Lower lobe of right lung (tissue), 2 donors: Measurements from ENCODE around the gene SNAI1. TPM values are rescaled to one million over a fixed set of nuclear protein-coding genes. Genes with fewer than 3 reads are reported as not detected.

ENCODE experiments used
- ATAC-seq, 2 donors: fragments of 200-7000 bp; cut with Tn5 transposase; one replicate each; pipeline ENCODE4 v1.9.1; 2020 to 2022; ENCODE audit warnings: mild to moderate bottlenecking in 2 of 2, moderate library complexity in 2 of 2
- DNase-seq: peaks from one replicate; pipeline ENCODE4 v3.0.0-alpha.2; 2020
- H3K27ac ChIP-seq: fragments of 200-600 bp; one replicate; pipeline ENCODE4 v1.8.0; 2022
- H3K27me3 ChIP-seq: fragments of 200-600 bp; one replicate; pipeline ENCODE4 v1.8.0; 2022; ENCODE audit warnings: low read depth
- H3K36me3 ChIP-seq: fragments of 200-600 bp; one replicate; pipeline ENCODE4 v1.8.0; 2022; ENCODE audit warnings: mild to moderate bottlenecking
- H3K4me1 ChIP-seq: fragments of 200-600 bp; one replicate; pipeline ENCODE4 v1.8.0; 2022
- H3K4me3 ChIP-seq: fragments of 200-600 bp; one replicate; pipeline ENCODE4 v1.8.0; 2022; ENCODE audit warnings: mild to moderate bottlenecking
- H3K9me3 ChIP-seq: fragments of 200-600 bp; one replicate; pipeline ENCODE4 v1.8.0; 2022
- intact Hi-C: fragments of 100-400 bp; cut with DNase I; formaldehyde crosslinking; loops from one replicate; pipeline ENCODE4 v1.11.0; 2022
- total RNA-seq: library from RNA; stranded (reverse); fragmentation: NEBNext Ultra II Directional; extraction: Animal tissue kit (Norgen Biotek cat#: 25700); gene quantifications from one replicate; pipeline ENCODE4 v1.2.1, GENCODE V29; 2021
- TF ChIP-seq, protein P1 (sequence below): fragments of 200-600 bp; IDR thresholded peaks from one replicate; pipeline ENCODE4 v1.8.0; 2022; ENCODE audit warnings: antibody characterized with exemption, mild to moderate bottlenecking
- donor health status: DM: no; HTN: yes; CAD: no; lungs with severe emphysema.

The SNAI1 gene
- total RNA-seq, 1 donor from 2014 or later: 1.9 TPM

DNA sequence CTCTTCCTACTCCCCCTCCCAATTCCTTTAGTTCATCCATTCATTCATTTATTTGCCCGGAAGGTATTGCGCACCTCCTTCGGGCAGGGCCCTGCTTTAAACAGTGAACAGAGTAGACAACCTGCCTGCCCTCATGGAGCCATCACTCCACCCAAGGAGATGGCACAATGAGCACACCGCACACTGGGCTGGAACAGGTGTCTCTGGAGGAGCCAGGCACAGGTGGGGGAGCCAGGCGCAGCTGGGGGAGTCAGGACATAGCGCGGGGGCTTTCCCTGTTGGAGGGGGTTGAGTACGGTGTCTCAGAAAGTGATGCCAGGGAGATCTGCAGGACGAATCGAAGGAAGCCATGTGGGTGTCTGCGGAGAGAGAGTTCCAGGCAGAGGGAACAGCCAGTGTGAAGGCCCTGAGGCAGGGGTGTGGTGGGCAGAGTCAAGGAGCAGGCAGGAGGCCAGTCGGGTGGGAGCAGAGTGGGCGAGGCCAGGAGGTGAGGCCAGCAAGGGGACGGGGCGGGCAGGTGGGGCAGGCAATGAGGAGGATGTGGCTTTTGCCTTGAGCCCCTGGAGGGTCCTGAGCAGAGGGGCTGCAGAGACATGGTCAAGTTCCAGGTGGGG is 46.4 kb downstream of the SNAI1 start:
- Histone ChIP-seq H3K27me3 (no peaks in the 10 kb centered on the region), H3K4me1 (peaks cover 21% of the 10 kb centered on the region), H3K4me3 (no peak overlapping the region), H3K36me3 (no peaks in the 10 kb centered on the region), H3K27ac (no peak overlapping the region), H3K9me3 (no peaks in the 10 kb centered on the region)
- intact Hi-C loops: no loop called here
- ATAC-seq: peak in 1 of 2 donors; percentile 6
- TF ChIP-seq, protein P1, sequence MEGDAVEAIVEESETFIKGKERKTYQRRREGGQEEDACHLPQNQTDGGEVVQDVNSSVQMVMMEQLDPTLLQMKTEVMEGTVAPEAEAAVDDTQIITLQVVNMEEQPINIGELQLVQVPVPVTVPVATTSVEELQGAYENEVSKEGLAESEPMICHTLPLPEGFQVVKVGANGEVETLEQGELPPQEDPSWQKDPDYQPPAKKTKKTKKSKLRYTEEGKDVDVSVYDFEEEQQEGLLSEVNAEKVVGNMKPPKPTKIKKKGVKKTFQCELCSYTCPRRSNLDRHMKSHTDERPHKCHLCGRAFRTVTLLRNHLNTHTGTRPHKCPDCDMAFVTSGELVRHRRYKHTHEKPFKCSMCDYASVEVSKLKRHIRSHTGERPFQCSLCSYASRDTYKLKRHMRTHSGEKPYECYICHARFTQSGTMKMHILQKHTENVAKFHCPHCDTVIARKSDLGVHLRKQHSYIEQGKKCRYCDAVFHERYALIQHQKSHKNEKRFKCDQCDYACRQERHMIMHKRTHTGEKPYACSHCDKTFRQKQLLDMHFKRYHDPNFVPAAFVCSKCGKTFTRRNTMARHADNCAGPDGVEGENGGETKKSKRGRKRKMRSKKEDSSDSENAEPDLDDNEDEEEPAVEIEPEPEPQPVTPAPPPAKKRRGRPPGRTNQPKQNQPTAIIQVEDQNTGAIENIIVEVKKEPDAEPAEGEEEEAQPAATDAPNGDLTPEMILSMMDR: no peak
- no peak for DNase-seq

DNA sequence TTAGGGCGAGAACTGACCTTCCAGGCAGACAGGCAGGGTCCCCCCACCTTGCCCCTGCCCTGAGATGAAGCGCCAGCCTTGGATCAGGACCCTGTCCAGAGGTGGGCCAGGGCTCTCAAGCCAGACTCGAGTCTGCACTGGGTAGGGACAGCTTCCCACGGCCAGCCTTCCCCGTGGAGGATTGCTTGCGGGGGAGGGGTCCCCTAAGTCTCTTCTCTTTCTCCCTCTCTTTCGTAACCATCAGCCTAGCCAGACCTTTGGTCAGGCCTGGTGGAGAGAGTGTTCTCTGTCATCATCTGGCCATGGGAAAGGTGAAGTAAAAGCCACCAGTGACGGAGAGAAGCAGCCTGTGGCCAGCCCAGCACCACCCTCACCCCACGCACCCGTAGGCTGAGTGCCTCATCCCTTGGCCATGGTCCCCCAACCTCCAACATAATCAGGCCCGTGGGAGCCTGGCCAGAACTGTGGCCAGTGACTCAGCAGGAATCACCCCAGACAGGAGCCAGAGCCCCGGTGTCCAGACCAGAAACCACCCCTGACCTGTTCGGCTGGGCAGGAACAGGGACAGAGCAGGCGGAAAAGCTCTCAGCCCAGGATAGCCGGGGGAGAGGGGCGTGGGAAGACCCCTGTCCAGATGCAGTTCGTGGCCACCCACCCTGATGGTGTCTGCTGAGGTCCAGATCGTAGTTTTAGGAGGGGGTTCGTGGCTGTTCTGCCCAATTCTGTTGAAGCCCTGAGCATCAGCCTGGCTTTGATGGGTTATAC is 47.1 kb downstream of the SNAI1 start:
- H3K36me3 ChIP-seq: no peaks in the 10 kb centered on the region
- H3K27ac ChIP-seq: no peak overlapping the region
- DNase-seq (no peak), ATAC-seq (peak; percentile 33 to 46)
- TF ChIP-seq, protein P1: no peak
- H3K4me3 ChIP-seq: no peak overlapping the region
- no peaks in the 10 kb centered on the region for H3K27me3 ChIP-seq
- peaks cover 25% of the 10 kb centered on the region for H3K4me1 ChIP-seq
- intact Hi-C loops: no loop called here
- H3K9me3 ChIP-seq: no peaks in the 10 kb centered on the region

DNA sequence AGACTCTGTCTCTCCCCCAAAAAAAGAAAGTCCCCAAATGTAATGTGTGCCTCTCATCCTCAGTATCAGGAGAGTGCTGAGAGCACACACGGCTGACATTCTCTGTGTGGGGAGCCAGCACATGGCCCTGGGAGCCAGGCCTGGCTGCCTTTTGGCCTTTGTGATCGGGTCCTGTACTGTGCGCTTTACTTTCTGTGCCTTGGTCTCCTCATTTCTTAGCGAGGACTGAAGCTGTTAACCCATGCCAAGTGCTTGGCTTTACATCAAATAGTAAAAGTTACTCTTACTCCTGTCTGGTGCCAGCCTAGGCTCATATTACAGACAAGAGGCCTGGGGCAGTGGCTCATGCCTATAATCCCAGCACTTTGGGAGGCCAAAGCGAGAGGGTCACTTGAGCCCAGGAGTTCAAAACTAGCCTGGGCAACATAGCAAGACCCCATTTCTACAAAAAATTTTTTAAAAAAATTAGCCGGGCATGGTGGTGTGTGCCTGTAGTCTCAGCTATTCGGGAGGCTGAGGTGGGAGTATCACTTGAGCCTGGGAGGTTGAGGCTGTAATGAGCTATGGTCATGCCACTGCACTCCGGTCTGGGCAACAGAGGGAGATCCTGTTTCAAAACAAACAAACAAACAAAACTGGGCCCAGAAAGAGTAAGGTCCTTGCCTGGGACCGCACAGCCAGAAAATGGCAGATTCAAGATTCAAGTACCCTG is 50.3 kb downstream of the SNAI1 start:
- no peaks in the 10 kb centered on the region for H3K27me3 ChIP-seq
- DNase-seq (no peak), ATAC-seq (no peak)
- H3K36me3 ChIP-seq: no peaks in the 10 kb centered on the region
- intact Hi-C loops: no loop called here
- H3K4me3 ChIP-seq: no peak overlapping the region
- H3K27ac ChIP-seq: peak overlapping the region; percentile 26
- H3K4me1 ChIP-seq: peaks cover 25% of the 10 kb centered on the region
- H3K9me3 ChIP-seq: no peaks in the 10 kb centered on the region
- TF ChIP-seq, protein P1: no peak

DNA sequence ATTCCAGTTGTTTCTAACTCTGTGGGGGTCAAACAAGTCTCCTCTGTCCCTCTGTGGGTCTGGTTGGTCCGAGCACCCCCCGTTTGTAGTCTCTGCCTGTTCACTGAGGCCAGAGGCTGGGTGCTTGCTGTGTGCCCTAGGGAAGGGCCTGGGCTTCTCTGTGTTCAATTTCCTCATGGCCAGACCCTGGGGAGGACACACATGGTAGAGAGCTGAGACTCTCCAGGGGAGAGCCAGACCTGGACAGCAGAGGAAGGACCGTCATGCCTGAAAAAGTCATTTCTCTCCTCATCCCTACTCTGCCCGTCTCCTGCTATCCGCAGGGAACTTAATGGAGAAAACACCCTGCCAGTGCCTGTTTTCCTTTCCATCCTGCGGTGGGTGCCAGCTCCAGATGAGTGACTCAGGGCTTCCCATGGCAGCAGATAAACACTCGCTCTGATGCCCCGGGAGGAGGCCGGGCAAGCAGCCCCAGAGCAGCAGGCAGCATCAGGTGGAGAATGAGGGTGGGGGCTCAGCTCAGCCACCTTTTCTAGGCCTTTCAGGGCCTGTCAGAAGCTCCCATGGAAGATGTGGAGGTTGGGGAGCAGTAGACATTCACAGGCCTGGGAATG is 51.9 kb downstream of the SNAI1 start:
- Histone ChIP-seq H3K36me3 (no peaks in the 10 kb centered on the region), H3K4me1 (peaks cover 24% of the 10 kb centered on the region), H3K27me3 (no peaks in the 10 kb centered on the region), H3K27ac (no peak overlapping the region), H3K4me3 (no peak overlapping the region), H3K9me3 (no peaks in the 10 kb centered on the region)
- intact Hi-C loops: no loop called here
- TF ChIP-seq, protein P1: no peak
- DNase-seq (no peak), ATAC-seq (no peak)

DNA sequence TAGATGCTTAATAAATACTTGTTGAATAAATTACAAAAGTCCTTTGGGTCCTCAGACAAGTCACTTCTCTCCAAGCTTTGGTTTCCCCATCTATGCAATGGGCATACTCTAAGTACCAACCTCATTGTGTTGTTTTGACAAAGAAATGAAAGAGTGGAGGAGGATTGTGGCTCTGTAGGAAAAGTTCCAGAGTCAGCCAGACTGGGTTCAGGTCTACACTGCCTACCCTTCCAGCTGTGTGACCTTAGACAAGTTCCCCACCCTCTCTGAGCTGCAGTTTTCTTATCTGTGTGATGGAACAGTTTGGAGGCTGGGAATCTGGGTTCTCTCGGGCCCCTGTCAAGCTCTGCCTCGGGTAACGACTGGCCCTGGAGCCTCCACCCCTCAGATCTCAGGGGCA is 53.9 kb downstream of the SNAI1 start:
- H3K9me3 ChIP-seq: no peaks in the 10 kb centered on the region
- H3K4me3 ChIP-seq: no peak overlapping the region
- H3K27ac ChIP-seq: no peak overlapping the region
- no peak for ATAC-seq
- peaks cover 12% of the 10 kb centered on the region for H3K4me1 ChIP-seq
- TF ChIP-seq, protein P1: no peak
- no peak for DNase-seq
- no peaks in the 10 kb centered on the region for H3K36me3 ChIP-seq
- intact Hi-C loops: no loop called here
- H3K27me3 ChIP-seq: no peaks in the 10 kb centered on the region
